UCSD-AML1 (cell line): ENCODE data around the gene MTA3.
A peak's percentile ranks its signal among the peaks of the same experiment; 100 is the strongest.
"Not testable (repeated sequence)": the region's sequence is repeated elsewhere in the genome, so short reads cannot be mapped to it uniquely, and the experiment has no call there.

Source experiments
- DNase-seq: peaks from one replicate; lab custom pipeline; 2025; ENCODE audit not compliant: unreplicated experiment; lab: John Stamatoyannopoulos, UW

Gene MTA3

DNA sequence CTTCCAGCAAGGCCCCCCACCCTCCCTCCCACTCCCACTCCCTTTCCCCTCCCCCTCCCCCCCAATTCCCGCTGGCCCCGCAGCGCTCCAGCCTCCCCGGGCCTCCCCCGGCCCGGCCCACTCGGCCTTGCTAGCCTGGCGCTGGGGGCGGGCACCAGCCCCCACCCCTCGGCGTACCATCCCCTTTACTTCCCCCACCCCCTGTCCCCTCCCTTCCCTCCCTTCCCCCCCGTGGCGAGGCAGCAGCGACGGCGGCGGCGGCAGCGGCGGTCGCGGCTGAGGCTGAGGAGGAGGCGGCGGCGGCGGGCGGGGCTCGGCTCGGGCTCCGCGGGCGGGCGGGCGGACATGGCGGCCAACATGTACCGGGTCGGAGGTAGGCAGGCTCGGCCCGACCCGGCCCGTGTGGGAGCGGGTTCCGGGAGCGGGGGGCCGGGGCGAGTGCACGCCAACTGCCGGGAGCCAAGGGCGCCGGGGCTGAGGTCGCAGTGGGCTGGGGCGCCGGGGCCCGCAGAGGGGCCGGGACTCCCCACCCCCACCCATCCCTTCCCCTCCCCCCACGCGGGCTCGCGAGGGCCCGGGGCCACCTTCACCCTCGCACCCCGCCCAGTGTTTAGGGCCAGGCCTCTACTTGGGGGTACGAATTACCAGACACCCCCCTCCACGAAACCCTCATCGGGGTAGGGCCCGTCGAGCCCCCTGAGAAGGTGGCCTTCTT is at the start of gene MTA3:
MTA3 (plus strand) TSS at position 232 of the 715 bp plus-strand sequence; CDS start at position 346, 114 bp downstream.
- peak; percentile 64 for DNase-seq

DNA sequence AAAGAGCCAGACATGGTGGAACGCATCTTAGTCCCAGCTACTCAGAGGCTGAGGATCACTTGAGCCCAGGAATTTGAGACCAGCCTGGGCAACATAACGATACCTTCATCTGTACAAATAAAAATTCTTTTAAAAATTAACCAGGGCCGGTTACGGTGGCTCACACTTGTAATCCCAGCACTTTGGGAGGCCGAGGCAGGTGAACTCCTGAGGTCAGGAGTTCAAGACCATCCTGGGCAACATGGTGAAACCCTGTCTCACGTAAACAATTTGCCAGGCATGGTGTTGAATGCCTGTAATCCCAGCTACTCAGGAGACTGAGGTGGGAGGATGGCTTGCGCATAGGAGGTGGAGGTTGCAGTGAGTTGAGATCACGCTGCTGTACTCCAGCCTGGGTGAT is 48.8 kb upstream of the MTA3 start:
- no peak for DNase-seq

DNA sequence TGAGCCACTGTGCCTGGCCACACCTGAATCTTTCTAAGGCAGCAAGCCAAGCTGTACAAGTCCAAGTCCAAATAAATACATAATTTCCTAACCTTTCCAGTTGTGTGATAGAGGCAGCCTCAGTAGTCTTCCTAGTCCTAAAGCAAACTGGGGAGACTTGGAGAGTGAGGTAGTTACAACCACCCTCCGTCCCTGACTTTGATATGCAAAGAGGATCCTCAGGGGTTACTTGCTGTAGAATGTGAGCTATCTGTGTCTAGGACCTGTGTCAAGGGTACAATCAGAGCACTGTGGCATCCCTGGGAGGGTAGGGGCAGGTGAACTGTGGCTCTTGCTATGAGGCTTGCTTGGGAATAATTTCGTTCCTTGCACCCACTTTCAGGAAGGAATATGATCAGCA is 46.4 kb upstream of the MTA3 start:
- no peak for DNase-seq

DNA sequence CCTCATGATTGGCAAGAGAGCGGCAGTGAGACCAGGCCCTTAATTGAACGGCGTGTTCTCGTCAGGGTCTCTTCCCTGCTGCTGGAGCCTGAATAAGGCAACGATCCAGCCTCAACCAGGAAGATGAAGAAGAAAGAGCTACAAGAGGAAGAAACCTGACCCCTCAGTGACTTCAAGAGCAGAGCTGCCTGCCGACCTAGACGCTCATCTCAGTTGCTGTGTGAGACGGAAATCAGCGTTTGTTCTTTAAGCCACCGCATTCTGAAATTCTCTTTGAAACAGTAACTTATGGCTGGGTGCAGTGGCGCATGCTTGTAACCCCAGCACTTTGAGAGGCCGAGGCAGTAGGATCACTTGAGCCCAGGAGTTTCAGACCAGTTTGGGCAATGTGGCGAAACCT is 45.1 kb upstream of the MTA3 start:
- DNase-seq: no peak

DNA sequence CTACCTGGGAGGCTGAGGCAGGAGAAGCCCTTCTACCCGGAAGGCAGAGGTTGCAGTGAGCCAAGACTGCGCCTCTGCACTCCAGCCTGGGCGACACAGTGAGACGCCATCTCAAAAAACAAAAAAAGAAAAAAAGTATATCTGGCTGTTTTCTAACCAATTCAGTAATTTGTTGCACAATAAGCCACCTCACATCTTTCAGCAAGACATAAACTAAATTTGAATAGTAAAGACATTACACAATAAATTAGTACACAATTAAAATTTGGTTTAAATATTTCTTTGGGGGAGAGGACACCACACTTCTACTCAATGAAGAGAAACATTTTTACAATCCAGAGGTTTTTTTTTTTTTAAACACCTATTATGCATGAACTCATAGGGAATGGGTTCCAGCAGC is 36.0 kb upstream of the MTA3 start:
- DNase-seq: no peak

DNA sequence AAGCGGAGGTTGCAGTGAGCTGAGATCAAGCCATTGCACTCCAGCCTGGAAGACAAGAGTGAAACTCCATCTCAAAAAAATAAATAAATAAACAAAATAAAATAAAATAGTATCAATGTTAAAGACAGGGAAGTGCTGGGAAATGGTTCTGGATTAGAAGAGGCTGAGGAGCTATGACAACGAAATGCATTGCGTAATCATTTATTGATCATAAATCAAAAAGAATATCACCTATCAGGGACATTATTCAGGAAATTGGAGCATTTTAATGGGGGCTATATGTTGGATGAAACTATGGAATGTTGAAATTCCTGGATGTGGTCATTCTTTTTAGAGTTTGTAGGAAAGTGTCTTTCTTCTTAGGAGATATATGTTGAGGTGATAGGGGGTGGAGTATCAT is 30.9 kb upstream of the MTA3 start:
- no peak for DNase-seq

DNA sequence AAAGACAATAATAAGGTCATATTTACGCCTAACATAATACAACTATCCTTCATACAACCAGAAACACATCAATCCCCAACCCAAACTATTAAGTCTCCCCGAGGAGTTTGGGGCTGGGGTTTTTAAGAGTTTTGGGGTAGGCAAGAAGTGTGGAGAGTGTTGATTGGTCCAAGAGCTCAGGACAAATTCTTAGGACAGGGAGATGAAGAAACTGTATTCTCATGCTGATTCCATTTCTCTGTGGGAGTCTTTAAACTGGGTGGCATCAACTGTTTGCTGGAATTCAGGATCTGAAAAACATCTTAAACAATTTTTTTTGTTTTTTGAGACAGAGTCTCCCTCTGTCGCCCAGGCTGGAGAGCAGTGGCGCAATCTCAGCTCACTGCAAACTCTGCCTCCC is 25.6 kb upstream of the MTA3 start:
- no peak for DNase-seq

DNA sequence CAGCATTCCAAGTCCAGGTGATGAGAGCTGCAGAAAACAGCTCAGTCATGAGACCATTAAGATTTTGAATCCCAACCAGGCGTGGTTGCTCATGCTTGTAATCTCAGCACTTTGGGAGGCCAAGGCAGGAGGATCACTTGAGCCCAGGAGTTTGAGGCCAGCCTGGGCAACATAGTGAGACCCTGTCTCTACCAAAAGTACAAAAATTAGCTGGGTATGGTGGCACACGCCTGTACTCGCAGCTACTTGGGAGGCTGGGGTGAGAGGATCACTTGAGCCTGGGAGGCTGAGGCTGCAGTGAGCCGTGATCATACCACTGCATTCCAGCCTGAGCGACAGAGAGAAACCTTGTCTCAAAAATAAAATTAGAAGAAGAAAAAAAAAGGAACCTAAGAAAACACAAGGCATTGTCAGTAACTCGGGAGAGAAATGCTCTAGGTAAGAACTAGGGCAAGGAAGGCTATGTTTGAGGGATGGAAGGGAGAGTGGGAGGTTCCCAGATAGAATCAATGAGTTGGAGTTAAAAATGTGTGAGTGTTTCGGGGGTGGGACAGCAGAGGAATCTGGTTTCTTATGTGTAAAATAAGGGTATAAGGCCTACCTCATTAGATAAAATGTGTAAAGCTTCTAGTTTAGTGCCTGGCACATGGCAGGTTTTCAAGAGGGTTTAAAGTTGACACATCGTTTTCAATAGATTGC is 23.3 kb upstream of the MTA3 start:
- no peak for DNase-seq

DNA sequence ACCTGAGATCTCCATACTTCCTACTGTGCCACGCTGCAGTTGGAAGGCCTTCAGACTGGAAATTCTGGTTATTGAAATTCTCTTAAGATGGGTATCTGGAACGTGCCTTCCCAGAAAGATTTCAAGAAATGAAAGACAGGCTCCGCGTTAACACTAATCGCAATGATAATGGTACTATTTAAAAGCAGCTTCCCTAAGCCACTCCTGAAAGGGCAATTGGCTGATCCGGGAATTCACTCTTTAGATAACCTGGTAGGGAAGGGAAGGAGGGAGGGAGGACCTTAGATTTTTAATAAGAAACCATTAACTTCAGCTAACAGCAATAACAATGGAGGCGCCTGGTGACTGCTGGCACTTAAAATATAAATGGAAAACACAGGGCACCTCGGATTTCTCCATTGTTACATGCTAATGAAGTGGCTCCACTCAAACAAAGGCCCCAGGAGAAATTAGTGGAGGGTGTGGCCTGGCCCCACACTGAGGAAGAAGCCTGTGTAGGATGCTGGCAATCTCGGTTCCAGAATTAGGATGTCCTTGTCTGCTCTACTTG is 22.5 kb upstream of the MTA3 start:
- DNase-seq: no peak

DNA sequence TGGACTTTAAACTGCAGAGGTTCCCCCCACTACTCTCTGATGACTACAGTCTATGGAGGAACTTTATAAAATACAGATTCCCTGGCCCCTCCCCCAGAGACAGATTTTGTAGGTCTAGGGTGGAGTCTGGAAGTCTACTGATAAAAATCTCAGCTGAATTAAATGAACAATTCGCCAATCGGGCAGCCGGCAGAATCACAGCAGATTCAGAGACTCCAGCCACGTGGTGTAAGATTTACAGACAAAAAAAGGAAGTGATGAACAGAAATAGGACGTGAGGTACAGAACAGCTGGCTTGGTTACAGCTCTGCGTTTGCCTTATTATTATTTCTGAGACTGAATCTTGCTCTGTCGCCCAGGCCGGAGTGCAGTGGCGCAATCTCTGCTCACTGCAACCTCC is 21.4 kb upstream of the MTA3 start:
- DNase-seq: no peak

DNA sequence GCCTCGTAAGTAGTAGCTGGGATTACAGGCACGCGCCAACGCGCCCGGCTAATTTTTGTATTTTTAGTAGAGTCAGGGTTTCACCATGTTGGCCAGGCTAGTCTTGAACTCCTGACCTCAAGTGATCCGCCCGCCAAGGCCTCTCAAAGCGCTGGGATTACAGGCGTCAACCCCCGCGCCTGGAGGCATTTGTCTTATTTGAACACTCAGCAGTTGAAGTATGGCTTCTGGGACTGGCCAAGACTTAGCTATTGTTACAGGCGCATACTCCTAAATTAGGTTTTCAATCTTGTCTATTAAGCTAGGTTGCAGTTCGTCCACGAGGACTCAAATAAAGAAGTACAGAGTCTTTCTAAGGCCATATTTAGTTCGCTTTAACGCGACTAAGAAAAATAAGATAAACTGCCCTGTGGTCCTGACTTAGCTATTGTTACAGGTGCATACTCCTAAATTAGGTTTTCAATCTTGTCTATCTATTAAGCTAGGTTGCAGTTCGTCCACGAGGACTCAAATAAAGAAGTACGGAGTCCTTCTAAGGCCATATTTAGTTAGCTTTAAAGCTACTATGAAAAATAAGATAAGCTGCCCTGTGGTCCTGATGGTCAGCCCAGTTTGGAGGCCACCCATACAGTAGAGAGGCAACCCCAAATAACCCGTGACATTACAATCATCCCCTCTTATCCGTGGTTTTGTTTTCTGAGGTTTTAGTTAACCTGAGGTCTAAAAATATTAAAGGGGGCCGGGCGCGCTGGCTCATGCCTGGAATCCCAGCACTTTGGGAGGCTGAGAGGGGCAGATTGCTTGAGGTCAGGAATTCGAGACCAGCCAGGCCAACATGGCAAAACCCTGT is 20.8 kb upstream of the MTA3 start:
- no peak for DNase-seq

DNA sequence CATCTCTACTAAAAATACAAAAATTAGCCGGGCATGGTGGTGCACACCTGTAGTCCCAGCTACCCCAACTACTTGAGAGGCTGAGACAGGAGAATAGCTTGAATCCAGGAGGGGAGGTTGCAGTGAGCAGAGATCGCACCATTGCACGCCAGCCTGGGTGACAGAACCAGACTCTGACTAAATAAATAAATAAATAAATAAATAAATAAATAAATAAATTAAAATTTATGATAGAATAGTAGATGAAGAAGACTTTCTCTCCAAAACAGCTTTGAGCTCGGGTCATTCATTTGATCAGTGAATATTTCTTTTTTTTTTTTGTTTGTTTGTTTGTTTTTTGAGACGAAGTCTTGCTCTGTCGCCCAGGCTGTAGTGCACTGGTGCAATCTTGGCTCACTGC is 17.6 kb upstream of the MTA3 start:
- no peak for DNase-seq

DNA sequence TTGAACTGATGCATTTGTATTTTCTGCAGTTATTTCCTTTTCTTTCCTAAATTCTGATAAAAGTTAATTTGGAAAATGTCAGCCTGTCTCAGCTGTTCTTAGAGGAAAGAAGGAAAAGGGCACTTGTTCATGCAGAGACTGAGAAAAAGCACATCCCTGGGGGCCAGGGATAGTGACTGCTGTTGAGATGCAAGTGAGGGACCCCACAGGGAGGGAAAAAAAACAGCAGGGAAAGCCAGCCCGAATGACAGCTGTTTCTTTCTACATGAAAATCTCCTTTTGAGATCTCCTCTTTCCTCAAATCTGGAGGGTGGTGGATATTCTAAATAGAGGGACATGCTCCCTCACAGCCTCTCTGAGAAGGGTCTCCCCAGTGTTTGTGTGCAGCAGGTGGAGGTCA is 14.0 kb upstream of the MTA3 start:
- DNase-seq: no peak

DNA sequence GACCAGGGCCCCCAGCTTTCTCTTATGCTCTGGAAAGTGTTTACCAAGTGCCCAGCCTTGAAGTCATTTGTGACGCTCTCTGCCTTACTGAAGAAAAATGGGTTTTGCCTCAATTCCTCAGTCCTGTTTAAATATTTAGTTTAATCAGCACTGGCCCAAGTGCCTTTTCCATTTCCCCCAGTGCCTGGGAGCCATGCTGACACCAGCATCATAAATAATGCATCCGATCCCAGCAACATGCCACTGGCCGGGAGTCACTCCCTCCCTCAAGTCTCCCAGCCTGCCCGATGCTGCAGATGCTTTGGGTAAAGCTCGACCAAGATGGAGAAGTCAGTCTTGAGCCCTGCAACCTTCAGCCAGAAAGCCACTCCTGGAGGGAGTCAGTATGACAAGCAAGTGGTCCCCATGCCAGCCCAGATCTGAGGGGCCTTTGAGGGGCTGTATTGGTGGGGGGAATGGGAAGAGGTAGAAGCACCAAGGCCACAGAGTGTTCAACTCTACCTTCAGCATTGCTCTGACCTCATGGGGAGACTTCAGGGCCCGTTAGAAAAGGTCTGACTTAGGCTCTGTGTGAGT is 12.0 kb upstream of the MTA3 start:
- no peak for DNase-seq

DNA sequence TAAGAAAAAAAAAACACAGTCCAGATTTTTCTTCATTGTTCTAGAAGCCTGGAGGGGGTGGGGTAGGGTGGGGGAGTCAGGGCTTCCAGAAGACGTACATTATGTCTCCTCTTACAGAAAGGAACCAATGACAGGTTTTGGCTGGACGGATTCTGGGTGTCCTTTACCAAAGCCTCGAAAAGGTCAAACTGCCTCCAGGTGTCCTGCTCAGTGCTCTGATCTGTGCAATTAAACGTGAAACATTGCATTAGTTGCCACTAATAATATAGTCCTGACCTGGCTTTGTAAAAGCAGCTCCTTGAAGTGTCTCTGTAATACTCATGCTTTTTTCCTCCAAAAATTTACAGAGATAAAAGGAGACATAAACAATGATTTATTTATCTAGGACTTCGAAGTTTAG is 11.1 kb upstream of the MTA3 start:
- no peak for DNase-seq

DNA sequence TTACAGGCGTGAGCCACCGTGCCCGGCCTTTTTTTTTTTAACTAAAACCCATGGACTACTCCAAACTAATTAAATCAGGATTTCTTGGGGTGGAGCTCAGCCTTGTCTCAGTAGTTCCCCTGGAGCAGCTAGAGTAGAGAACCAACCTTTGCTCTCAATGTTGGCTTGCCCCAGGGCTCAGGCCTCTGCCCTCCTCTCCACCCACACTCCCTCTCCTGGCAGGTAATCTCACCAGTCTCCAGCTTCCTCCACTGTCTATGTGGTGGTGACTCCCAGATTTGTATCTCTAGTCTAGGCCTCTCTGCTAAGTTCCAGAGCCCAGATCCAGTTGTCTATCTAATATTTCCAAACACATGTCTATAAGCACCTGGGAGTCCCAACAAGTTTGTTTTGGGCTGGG is 9.6 kb upstream of the MTA3 start:
- no peak for DNase-seq

DNA sequence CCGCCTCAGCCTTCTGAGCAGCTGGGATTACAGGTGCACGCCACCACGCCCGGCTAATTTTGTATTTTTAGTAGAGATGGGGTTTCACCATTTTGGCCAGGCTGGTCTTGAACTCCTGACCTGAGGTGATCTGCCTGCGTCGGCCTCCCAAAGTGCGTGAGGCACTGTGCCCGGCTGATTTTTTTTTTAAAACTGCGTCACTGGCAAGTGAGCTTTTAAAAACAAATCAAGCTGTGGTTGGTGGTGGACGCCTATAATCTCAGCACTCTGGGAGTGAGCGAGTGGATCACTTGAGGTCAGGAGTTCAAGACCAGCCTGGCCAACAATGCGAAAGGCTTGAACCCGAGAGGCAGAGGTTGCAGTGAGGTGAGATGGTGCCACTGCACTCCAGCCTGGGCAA is 8.3 kb upstream of the MTA3 start:
- not testable (repeated sequence) for DNase-seq

DNA sequence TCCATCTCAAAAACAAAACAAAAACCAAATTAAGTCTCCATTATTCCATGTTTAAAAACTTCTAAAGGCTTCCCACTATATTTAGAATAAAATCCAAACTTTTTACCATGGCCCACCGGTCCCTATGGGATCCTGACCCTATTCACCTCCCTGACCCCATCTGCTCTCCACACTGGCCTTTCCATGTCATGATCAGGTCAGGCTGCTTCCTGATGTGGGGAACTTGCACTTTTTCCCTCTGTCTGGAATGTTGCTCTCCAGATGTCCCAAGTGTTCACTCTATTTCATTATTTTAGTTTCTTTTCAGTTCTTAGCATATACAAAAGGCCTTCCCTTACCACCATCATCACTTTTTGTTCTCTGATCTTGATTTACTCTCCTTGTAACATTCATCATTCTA is 7.5 kb upstream of the MTA3 start:
- no peak for DNase-seq

DNA sequence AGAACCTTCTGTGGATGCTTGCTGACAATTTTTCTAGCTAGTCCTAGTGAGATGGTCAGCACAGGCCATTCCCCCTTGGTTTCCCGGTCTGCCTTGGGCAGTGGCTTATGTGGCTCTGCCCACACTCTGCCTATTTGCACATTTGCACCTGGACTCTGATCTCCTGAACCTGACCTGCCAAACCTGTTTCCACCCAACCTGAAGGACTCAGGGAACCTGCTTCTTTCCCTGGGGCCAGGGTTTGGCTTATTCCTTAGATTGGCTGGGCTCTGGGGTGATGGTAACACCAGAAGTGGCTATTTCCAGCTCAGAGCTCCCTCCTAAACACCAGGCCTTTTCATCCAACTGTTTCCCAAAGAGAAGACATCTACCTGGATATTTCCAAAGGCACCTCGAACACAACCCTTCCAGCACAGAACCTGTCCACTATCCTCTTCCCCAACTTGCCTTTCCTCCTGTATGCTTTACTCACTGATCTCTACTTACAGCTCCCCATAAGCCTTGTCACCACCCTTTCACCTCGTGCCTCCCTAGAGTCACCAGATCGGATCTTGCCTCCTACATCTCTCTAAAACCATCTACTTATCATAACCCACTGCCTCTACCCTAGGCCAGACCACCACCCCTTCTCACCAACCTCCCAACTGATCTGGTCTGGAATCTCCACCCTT is 5.8 kb upstream of the MTA3 start:
- no peak for DNase-seq

DNA sequence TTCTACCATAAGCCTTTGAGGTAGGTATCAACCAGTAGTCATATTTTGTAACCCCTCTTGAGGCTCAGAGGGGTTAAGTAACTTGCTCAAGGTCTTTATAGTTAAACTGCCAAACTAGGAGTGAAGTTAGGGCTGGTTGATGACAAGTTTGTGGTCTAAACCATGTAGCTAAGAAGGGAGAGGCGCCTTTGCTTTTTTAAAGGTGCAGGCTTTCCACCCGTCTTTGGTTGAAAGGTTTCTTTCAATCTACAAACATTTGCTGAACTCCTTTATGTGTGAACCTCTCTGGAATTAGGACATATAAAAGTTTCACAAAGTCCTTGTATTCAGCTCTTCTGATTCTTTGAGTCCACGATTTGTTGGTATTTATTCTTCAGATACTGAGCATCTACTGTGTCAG is 2.4 kb upstream of the MTA3 start:
- DNase-seq: no peak

DNA sequence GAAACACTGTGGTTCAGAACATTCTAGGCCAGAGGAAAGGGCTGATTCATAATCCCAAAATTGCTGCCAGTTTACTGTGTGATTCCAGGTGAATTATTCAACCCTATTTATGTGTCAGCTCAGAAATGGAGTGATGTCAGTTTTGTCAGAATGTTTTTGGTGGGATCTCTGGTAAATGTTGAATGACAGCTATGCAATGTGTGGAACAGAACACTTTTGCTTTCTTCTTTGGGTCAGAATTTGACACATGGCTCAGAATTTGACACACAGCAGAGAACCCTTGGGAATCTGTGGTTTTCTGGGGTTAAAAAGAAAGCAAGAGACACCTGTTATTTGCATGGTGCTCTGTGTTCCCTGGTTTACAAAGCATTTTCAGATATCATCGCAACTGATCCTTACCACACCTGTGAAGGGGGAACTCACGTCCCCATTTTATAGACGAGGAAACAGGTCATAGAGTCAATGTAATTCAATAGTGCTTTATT is 1.6 kb upstream of the MTA3 start:
- no peak for DNase-seq
